Activated CD4-positive, alpha-beta T cell treated with anti-CD3 and anti-CD28 coated beads, Interleukin-2, amount 10 ng/mL, durations not matched to agents 7 days and 5 days (primary cell): Measurements from ENCODE around the gene ARL9. TPM values are rescaled to one million over a fixed set of nuclear protein-coding genes. Genes with fewer than 3 reads are reported as not detected.
A peak's percentile ranks its signal among the peaks of the same experiment; 100 is the strongest.

Experiments
- CTCF ChIA-PET: fragments of 350-600 bp; sonication (Branson Sonifier 250); formaldehyde crosslinking; loops from one replicate; lab custom pipeline; 2021; ENCODE audit warnings: antibody characterized with exemption; lab: Charles Lee
- POLR2A ChIA-PET: fragments of 350-600 bp; sonication (Branson Sonifier 250); formaldehyde crosslinking; loops from one replicate; lab custom pipeline; 2021; ENCODE audit warnings: antibody characterized with exemption; lab: Charles Lee
- DNase-seq: peaks from one replicate; pipeline ENCODE4 v3.0.0-alpha.2; 2020
- H3K27ac Mint-ChIP-seq: one replicate; pipeline ENCODE4 v1.8.0; 2021; ENCODE audit warnings: mild to moderate bottlenecking, moderate library complexity, mixed read lengths
- H3K27me3 Mint-ChIP-seq: one replicate; pipeline ENCODE4 v1.8.0; 2021; ENCODE audit warnings: mixed read lengths
- H3K36me3 Mint-ChIP-seq: one replicate; pipeline ENCODE4 v1.8.0; 2021; ENCODE audit warnings: low read depth, mixed read lengths
- H3K4me1 Mint-ChIP-seq: one replicate; pipeline ENCODE4 v1.8.0; 2021; ENCODE audit warnings: mixed read lengths
- H3K4me3 Mint-ChIP-seq: one replicate; pipeline ENCODE4 v1.8.0; 2021; ENCODE audit warnings: mild to moderate bottlenecking, moderate library complexity, mixed read lengths
- H3K9me3 Mint-ChIP-seq: one replicate; pipeline ENCODE4 v1.8.0; 2021; ENCODE audit warnings: mixed read lengths
- total RNA-seq, 2 experiments: library from RNA; stranded (reverse); gene quantifications; one replicate each; pipeline ENCODE4 v1.2.3, GENCODE V29; 2021

The ARL9 gene
- total RNA-seq, 2 experiments from 2014 or later: 0.10 TPM; not detected in 1

- no peak for DNase-seq
- H3K4me3 Mint-ChIP-seq: no peak overlapping the region
- H3K27me3 Mint-ChIP-seq: peaks cover 9% of the 10 kb centered on the region
- H3K27ac Mint-ChIP-seq: no peak overlapping the region
- ChIA-PET CTCF (interaction anchor here (1.1 kb wide), 1 partner anchor 9 kb away, joined by 3 read pairs; no protein-coding TSS in a partner anchor), POLR2A (no interaction called here)
- no peaks in the 10 kb centered on the region for H3K4me1 Mint-ChIP-seq
- no peaks in the 10 kb centered on the region for H3K36me3 Mint-ChIP-seq
- H3K9me3 Mint-ChIP-seq: no peaks in the 10 kb centered on the region
Measured at GRCh38 chr4:56535915-56536314, 30.3 kb downstream of the ARL9 start.

- H3K27me3 Mint-ChIP-seq: peaks cover 9% of the 10 kb centered on the region
- H3K9me3 Mint-ChIP-seq: no peaks in the 10 kb centered on the region
- POLR2A ChIA-PET: no interaction called here
- H3K36me3 Mint-ChIP-seq: no peaks in the 10 kb centered on the region
- H3K4me3 Mint-ChIP-seq: no peak overlapping the region
- no peaks in the 10 kb centered on the region for H3K4me1 Mint-ChIP-seq
- H3K27ac Mint-ChIP-seq: no peak overlapping the region
- CTCF ChIA-PET: no interaction called here
- no peak for DNase-seq
Measured at GRCh38 chr4:56537147-56537546, 31.6 kb downstream of the ARL9 start.

DNA sequence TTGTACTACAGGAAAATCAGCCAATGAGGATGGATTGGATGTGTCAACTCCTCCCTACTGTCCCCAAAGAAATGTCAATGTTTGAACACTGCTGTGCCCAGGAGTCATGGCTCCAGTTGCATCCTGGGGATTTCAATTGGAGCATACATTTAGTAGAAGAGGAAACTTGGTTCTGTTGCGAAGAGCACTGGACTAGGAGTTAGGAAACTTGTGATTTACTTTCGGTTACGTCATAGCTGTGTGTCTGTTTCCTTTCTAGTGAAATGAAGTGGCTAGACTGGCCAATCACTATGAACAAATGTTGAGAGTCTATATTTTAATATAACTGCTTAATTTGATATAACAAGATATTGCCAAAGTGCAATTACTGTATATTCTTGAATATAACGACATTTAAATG, 35.2 kb downstream of the ARL9 start:
- Mint-ChIP-seq H3K27ac (no peak overlapping the region), H3K27me3 (peaks cover 5% of the 10 kb centered on the region), H3K9me3 (no peaks in the 10 kb centered on the region), H3K4me1 (peaks cover 12% of the 10 kb centered on the region), H3K36me3 (no peaks in the 10 kb centered on the region), H3K4me3 (no peak overlapping the region)
- POLR2A ChIA-PET: no interaction called here
- no peak for DNase-seq
- CTCF ChIA-PET: no interaction called here

GRCh38 chr4:56544573-56545131, 39.1 kb downstream of the ARL9 start:
- CTCF ChIA-PET: interaction anchor here (0.7 to 0.8 kb wide), 3 partner anchors 9 to 109 kb away, joined by 3 to 4 read pairs (median 3); partner anchors contain the start of genes PAICS, PPAT and SRP72
- peak; percentile 81 for DNase-seq
- Mint-ChIP-seq H3K4me3 (peak overlapping the region; percentile 58), H3K9me3 (no peaks in the 10 kb centered on the region), H3K4me1 (peaks cover 17% of the 10 kb centered on the region), H3K36me3 (peaks cover 2% of the 10 kb centered on the region), H3K27ac (no peak overlapping the region), H3K27me3 (no peaks in the 10 kb centered on the region)
- POLR2A ChIA-PET: no interaction called here

GRCh38 chr4:56550642-56551041, 45.1 kb downstream of the ARL9 start:
- peaks cover 6% of the 10 kb centered on the region for H3K4me1 Mint-ChIP-seq
- POLR2A ChIA-PET: no interaction called here

DNA sequence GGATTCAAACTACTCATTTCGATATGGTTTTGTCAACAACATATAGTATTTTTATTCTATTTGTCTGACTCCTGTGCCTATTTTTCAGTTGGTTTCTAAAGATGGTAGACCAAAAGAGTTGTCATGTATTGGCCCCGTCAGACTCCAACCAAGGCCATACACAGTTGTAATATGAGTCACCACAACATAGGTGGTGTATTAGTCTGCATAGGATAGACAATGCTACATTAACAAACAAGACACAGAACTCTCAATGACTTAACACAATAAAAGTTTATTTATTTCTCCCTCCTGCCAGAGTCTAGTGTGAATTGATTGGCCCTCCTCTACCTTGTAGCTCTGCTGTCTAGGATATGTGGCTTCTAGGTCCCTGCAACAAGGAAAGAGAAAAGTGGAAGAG, 45.9 kb downstream of the ARL9 start:
- POLR2A ChIA-PET: no interaction called here
- Mint-ChIP-seq H3K4me1 (peaks cover 6% of the 10 kb centered on the region), H3K36me3 (peaks cover 2% of the 10 kb centered on the region), H3K27me3 (no peaks in the 10 kb centered on the region), H3K9me3 (no peaks in the 10 kb centered on the region), H3K4me3 (no peak overlapping the region), H3K27ac (no peak overlapping the region)
- CTCF ChIA-PET: no interaction called here
- DNase-seq: no peak

More at GRCh38 chr4:56550642-56551041, 45.1 kb downstream of the ARL9 start:
- no peak overlapping the region for H3K4me3 Mint-ChIP-seq
- no peaks in the 10 kb centered on the region for H3K27me3 Mint-ChIP-seq
- peaks cover 2% of the 10 kb centered on the region for H3K36me3 Mint-ChIP-seq
- DNase-seq: no peak
- H3K27ac Mint-ChIP-seq: no peak overlapping the region
- CTCF ChIA-PET: no interaction called here
- no peaks in the 10 kb centered on the region for H3K9me3 Mint-ChIP-seq

- H3K4me1 Mint-ChIP-seq: peaks cover 6% of the 10 kb centered on the region
- H3K27ac Mint-ChIP-seq: no peak overlapping the region
- no peak overlapping the region for H3K4me3 Mint-ChIP-seq
- no peaks in the 10 kb centered on the region for H3K27me3 Mint-ChIP-seq
- H3K9me3 Mint-ChIP-seq: no peaks in the 10 kb centered on the region
- POLR2A ChIA-PET: no interaction called here
- DNase-seq: no peak
- CTCF ChIA-PET: no interaction called here
- peaks cover 2% of the 10 kb centered on the region for H3K36me3 Mint-ChIP-seq
Measured at GRCh38 chr4:56552273-56552672, 46.7 kb downstream of the ARL9 start.

DNA sequence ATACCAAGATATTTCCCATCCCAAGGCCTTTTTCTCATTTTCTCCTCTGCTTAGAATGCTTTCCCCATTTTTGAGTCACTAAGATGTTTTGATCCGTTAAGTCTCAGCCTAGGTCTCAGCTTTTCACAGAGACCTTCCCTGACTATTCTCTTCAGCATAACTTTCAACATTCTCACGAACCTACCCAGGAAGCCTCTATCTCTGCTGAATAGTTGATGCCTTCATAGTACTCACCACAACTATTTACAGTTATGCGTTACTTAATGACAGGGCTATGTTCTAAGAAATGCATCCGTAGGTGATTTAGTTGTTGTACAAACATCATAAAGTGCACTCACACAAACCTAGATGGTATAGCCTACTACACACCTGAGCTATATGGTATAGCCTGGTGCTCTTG, 64.5 kb downstream of the ARL9 start:
- no peak for DNase-seq
- H3K4me1 Mint-ChIP-seq: peaks cover 2% of the 10 kb centered on the region
- no peak overlapping the region for H3K4me3 Mint-ChIP-seq
- ChIA-PET CTCF (no interaction called here), POLR2A (no interaction called here)
- H3K27ac Mint-ChIP-seq: no peak overlapping the region
- H3K27me3 Mint-ChIP-seq: no peaks in the 10 kb centered on the region
- no peaks in the 10 kb centered on the region for H3K36me3 Mint-ChIP-seq
- no peaks in the 10 kb centered on the region for H3K9me3 Mint-ChIP-seq

Other genes with a start within 250 kb of the ARL9 start
- 10 to 100 TPM; 14.8 to 15.8 TPM for gene AASDH, start 118.3 kb upstream of the ARL9 start, total RNA-seq
- 10 to 100 TPM; 24.3 to 24.7 TPM for gene PPAT, start 70.2 kb upstream of the ARL9 start, total RNA-seq
- 100 to 1,000 TPM; 122 to 132 TPM for gene PAICS, start 69.5 kb upstream of the ARL9 start, total RNA-seq
- gene SRP72, start 38.2 kb upstream of the ARL9 start, total RNA-seq: 100 to 1,000 TPM; 116 to 135 TPM
- 10 to 100 TPM; 72.3 to 74.6 TPM for gene HOPX, start 175.5 kb downstream of the ARL9 start, total RNA-seq